B cell (primary cell): Measurements from ENCODE around the gene ASB7. TPM values are rescaled to one million over a fixed set of nuclear protein-coding genes. Genes with fewer than 3 reads are reported as not detected.

Source experiments
- ATAC-seq: fragments of 200-7000 bp; cut with Tn5 transposase; one replicate; pipeline ENCODE4 v1.10.0; 2021; ENCODE audit warnings: low read depth, mild to moderate bottlenecking, moderate number of reproducible peaks, moderate library complexity
- CTCF ChIA-PET: fragments of 350-600 bp; sonication (Branson Sonifier 250); formaldehyde crosslinking; loops from one replicate; lab custom pipeline; 2021; ENCODE audit warnings: antibody characterized with exemption, inconsistent platforms; lab: Charles Lee
- POLR2A ChIA-PET: fragments of 350-600 bp; sonication (Branson Sonifier 250); formaldehyde crosslinking; loops from one replicate; lab custom pipeline; 2021; ENCODE audit warnings: antibody characterized with exemption; lab: Charles Lee
- DNase-seq: peaks from one replicate; pipeline ENCODE4 v3.0.0; 2013
- H2AFZ ChIP-seq: 2 replicates; pipeline ENCODE4 v1.6.1; 2012; ENCODE audit warnings: mild to moderate bottlenecking, low read depth, low read length; ENCODE audit not compliant: insufficient read depth, poor library complexity, severe bottlenecking
- H3K27ac ChIP-seq, 2 donors: 1 replicate in 1 of 2; 2 replicates in 1 of 2; pipeline ENCODE4 v1.5.1; 2012 to 2013; ENCODE audit warnings: low read length in 2 of 2, mild to moderate bottlenecking in 2 of 2, moderate library complexity in 1 of 2
- H3K27me3 ChIP-seq, 4 experiments: fragments of 200-600 bp in 1 of 4; sonication (generic) in 1 of 4; replicated peaks in 1 of 4; 1 replicate in 2 of 4; 2 replicates in 2 of 4; pipeline versions ENCODE4 v1.6.1 to v1.7.0; 2013 to 2016; ENCODE audit warnings: low read length in 3 of 4, mild to moderate bottlenecking in 2 of 4, mixed read lengths in 1 of 4, moderate library complexity in 1 of 4; ENCODE audit not compliant: insufficient read depth in 4 of 4, control insufficient read depth in 3 of 4; ENCODE audit errors: control extremely low read depth in 1 of 4
- H3K36me3 ChIP-seq, 2 experiments: replicated peaks in 1 of 2; 1 replicate in 1 of 2; 2 replicates in 1 of 2; pipeline versions ENCODE4 v1.6.1 to v1.7.1; 2013; ENCODE audit warnings: low read length in 1 of 2; ENCODE audit not compliant: insufficient read depth in 2 of 2, control insufficient read depth in 1 of 2; ENCODE audit errors: control extremely low read depth in 1 of 2, extremely low read depth in 1 of 2
- H3K4me1 ChIP-seq, 2 donors: fragments of 200-600 bp in 1 of 2; sonication (generic) in 1 of 2; 1 replicate in 1 of 2; 2 replicates in 1 of 2; pipeline versions ENCODE4 v1.5.1 to v1.6.1; 2013 to 2017; ENCODE audit warnings: low read length in 2 of 2; ENCODE audit not compliant: control insufficient read depth in 2 of 2, insufficient read depth in 2 of 2
- H3K4me2 ChIP-seq: replicated peaks from 2 replicates; pipeline ENCODE3; 2012; ENCODE audit warnings: mild to moderate bottlenecking, low read depth, low read length; ENCODE audit not compliant: poor library complexity, severe bottlenecking
- H3K4me3 ChIP-seq, 5 experiments: fragments of 200-600 bp in 1 of 5; sonication (generic) in 1 of 5; 1 replicate in 3 of 5; 2 replicates in 2 of 5; pipeline versions ENCODE4 v1.5.1 to v1.7.0; 2011 to 2016; ENCODE audit warnings: low read length in 4 of 5, mild to moderate bottlenecking in 4 of 5, low read depth in 2 of 5, control low read depth in 1 of 5, moderate library complexity in 1 of 5; ENCODE audit not compliant: insufficient read depth in 1 of 5; ENCODE audit errors: control extremely low read depth in 1 of 5, extremely low read depth in 1 of 5
- H3K79me2 ChIP-seq: fragments of 200-600 bp; sonication (generic); one replicate; pipeline ENCODE4 v1.6.0; 2016; ENCODE audit warnings: low read length; ENCODE audit not compliant: control insufficient read depth, insufficient read depth
- H3K9ac ChIP-seq: fragments of 200-600 bp; sonication (generic); 2 replicates; pipeline ENCODE4 v1.6.1; 2017; ENCODE audit warnings: mild to moderate bottlenecking, low read length, moderate library complexity
- H3K9me3 ChIP-seq, 3 donors: one replicate each; pipeline versions ENCODE4 v1.6.1 to v1.7.1; 2013; ENCODE audit warnings: low read length in 2 of 3; ENCODE audit not compliant: control insufficient read depth in 2 of 3, insufficient read depth in 1 of 3; ENCODE audit errors: control extremely low read depth in 1 of 3
- H4K20me1 ChIP-seq: 2 replicates; pipeline ENCODE4 v1.6.0; 2012; ENCODE audit warnings: mild to moderate bottlenecking, low read length; ENCODE audit not compliant: insufficient read depth, control insufficient read depth, poor library complexity, severe bottlenecking
- H3K27ac Mint-ChIP-seq: one replicate; pipeline ENCODE4 v1.8.0; 2021; ENCODE audit warnings: mixed read lengths
- H3K27me3 Mint-ChIP-seq: one replicate; pipeline ENCODE4 v1.8.0; 2021; ENCODE audit warnings: mixed read lengths
- H3K4me1 Mint-ChIP-seq: one replicate; pipeline ENCODE4 v1.8.0; 2021; ENCODE audit warnings: mixed read lengths
- H3K4me3 Mint-ChIP-seq: one replicate; pipeline ENCODE4 v1.8.0; 2021; ENCODE audit warnings: mixed read lengths
- H3K9me3 Mint-ChIP-seq: one replicate; pipeline ENCODE4 v1.8.0; 2022; ENCODE audit warnings: mixed read lengths; ENCODE audit not compliant: insufficient read depth
- CTCF ChIP-seq: fragments of 200-600 bp; IDR thresholded peaks from one replicate; pipeline ENCODE4 v1.8.0; 2022; ENCODE audit warnings: antibody characterized with exemption, mild to moderate bottlenecking
- EZH2 ChIP-seq: IDR thresholded peaks from 2 replicates; pipeline ENCODE4 v1.6.1; 2012; ENCODE audit warnings: borderline replicate concordance, low read depth, mild to moderate bottlenecking, moderate library complexity, low read length; ENCODE audit not compliant: insufficient read depth, poor library complexity, severe bottlenecking
- WGBS: methylation state at CpG from one replicate; pipeline ENCODE4 v1.1.5; 2013; ENCODE audit warnings: missing lambda C conversion rate; ENCODE audit not compliant: insufficient coverage; 5-methylcytosine and 5-hydroxymethylcytosine counted together
- intact Hi-C: fragments of 100-400 bp; cut with micrococcal nuclease; formaldehyde crosslinking; loops from one replicate; pipeline ENCODE4 v1.10.0; 2022
- polyA plus RNA-seq: library from polyadenylated mRNA; depleted of rRNA; stranded (reverse); fragments of >200 nt; gene quantifications from 2 replicates; pipeline ENCODE4 v1.2.3, GENCODE V29; 2012
- total RNA-seq, 2 donors: library from RNA; stranded (reverse); fragments of 120-200 nt in 1 of 2; gene quantifications; 1 replicate in 1 of 2; 2 replicates in 1 of 2; pipeline versions ENCODE4 v1.2.3 to v1.2.4, GENCODE V29; 2013 to 2022

The ASB7 gene
- total and polyA plus RNA-seq, 2 donors (not counting 1 experiment from before 2014, with no cell fraction given) = 12.1 to 25.0 TPM

GRCh38 chr15:100638177-100638730, 35.9 kb downstream of the ASB7 start:
- TF ChIP-seq EZH2 (no peak), CTCF (no peak)
- Histone ChIP-seq H3K27ac (no peak overlapping the region), H2AFZ (no peak overlapping the region), H3K36me3 (peaks cover 0 to 7% of the 10 kb centered on the region in 2 experiments), H3K9me3 (no peaks in the 10 kb centered on the region), H3K79me2 (peaks cover 88% of the 10 kb centered on the region), H3K4me2 (no peak overlapping the region), H3K4me3 (no peak overlapping the region), H3K27me3 (no peaks in the 10 kb centered on the region), H3K9ac (no peak overlapping the region), H3K4me1 (no peaks in the 10 kb centered on the region), H4K20me1 (peaks cover 68% of the 10 kb centered on the region)
- CTCF ChIA-PET = interaction anchor here (0.7 kb wide), 2 partner anchors 21 to 368 kb away, joined by 3 read pairs; no protein-coding TSS in a partner anchor
- WGBS = 100% methylated on average over 7 of the region's 11 CpGs
- intact Hi-C loops = no loop called here
- Mint-ChIP-seq H3K27me3 (no peaks in the 10 kb centered on the region), H3K27ac (no peak overlapping the region), H3K9me3 (no peaks in the 10 kb centered on the region), H3K4me1 (peaks cover 31% of the 10 kb centered on the region), H3K4me3 (no peak overlapping the region)
- POLR2A ChIA-PET = no interaction called here
- ATAC-seq = no peak
- no peak for DNase-seq

GRCh38 chr15:100642213-100642949, 40.0 kb downstream of the ASB7 start:
- H3K9me3 Mint-ChIP-seq = no peaks in the 10 kb centered on the region
- TF ChIP-seq CTCF (no peak), EZH2 (no peak)
- Histone ChIP-seq H3K36me3 (peaks cover 0 to 7% of the 10 kb centered on the region in 2 experiments), H3K27me3 (no peaks in the 10 kb centered on the region), H3K9ac (no peak overlapping the region), H4K20me1 (peaks cover 62% of the 10 kb centered on the region), H3K79me2 (peaks cover 49% of the 10 kb centered on the region), H3K4me3 (no peak overlapping the region), H3K4me2 (no peak overlapping the region), H2AFZ (no peak overlapping the region), H3K27ac (no peak overlapping the region), H3K4me1 (no peaks in the 10 kb centered on the region), H3K9me3 (no peaks in the 10 kb centered on the region)
- no peak overlapping the region for H3K27ac Mint-ChIP-seq
- H3K27me3 Mint-ChIP-seq = no peaks in the 10 kb centered on the region
- 92% methylated on average over 8 of the region's 9 CpGs for WGBS
- intact Hi-C loops = no loop called here
- no peak overlapping the region for H3K4me3 Mint-ChIP-seq
- ChIA-PET CTCF (no interaction called here), POLR2A (no interaction called here)
- no peak for DNase-seq
- no peak for ATAC-seq
- H3K4me1 Mint-ChIP-seq = peaks cover 24% of the 10 kb centered on the region
